ENCODE data around the gene KDSR.

DNA sequence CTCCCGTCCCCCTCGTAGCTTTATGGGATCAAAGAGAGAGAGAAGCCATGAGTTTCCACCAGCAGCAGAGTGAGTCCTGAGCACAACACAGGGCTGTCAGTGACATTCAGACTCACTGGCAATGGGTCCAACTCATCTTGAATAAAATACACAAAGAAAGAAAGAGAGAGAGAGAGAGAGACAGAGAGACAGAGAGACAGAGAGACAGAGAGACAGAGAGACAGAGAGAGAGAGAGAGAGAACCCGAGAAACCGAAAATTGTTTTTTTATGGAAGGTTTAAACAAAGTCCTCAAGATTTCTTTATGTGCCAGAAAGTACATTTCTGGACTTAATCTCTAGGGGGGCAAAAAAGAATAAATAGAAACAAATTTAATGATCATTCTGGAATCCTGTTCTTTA lies 35.9 kb downstream of the KDSR start:
- TF ChIP-seq CTCF (IDR thresholded peaks at IDR 0.05) (no peak), ZFX (IDR thresholded peaks at IDR 0.05; ENCODE audit: borderline replicate concordance) (no peak)

Measured in 22Rv1 (cell line).